HUDEP-2 (cell line): ENCODE measurements around the gene SND1.

Source experiments
- DNase-seq, 76 experiments: peaks; one replicate each; lab custom pipeline; 2025; ENCODE audit not compliant: unreplicated experiment in 76 of 76; lab: John Stamatoyannopoulos, UW

The SND1 gene

GRCh38 chr7:127858091-127858914 is 206.3 kb downstream of the SND1 start:
- DNase-seq = no peak

- DNase-seq = no peak
Measured at GRCh38 chr7:127858915-127859189, 206.9 kb downstream of the SND1 start.

- no peak for DNase-seq
Measured at GRCh38 chr7:127859330-127859729, 207.3 kb downstream of the SND1 start.

- no peak for DNase-seq
Measured at GRCh38 chr7:127862525-127862924, 210.5 kb downstream of the SND1 start.

GRCh38 chr7:127863082-127863481 is 211.1 kb downstream of the SND1 start:
- DNase-seq = no peak

- no peak for DNase-seq
Measured at GRCh38 chr7:127865466-127865865, 213.5 kb downstream of the SND1 start.

- DNase-seq = no peak
Measured at GRCh38 chr7:127870231-127870907, 218.4 kb downstream of the SND1 start.

- DNase-seq = no peak
Measured at GRCh38 chr7:127871226-127871625, 219.2 kb downstream of the SND1 start.

GRCh38 chr7:127872122-127872521 is 220.1 kb downstream of the SND1 start:
- no peak for DNase-seq

- no peak for DNase-seq
Measured at GRCh38 chr7:127873151-127873550, 221.2 kb downstream of the SND1 start.

- no peak for DNase-seq
Measured at GRCh38 chr7:127873715-127874636, 222.0 kb downstream of the SND1 start.

GRCh38 chr7:127874951-127875608 is 223.1 kb downstream of the SND1 start:
- no peak for DNase-seq

GRCh38 chr7:127876393-127876792 is 224.4 kb downstream of the SND1 start:
- DNase-seq = no peak

GRCh38 chr7:127877951-127878350 is 226.0 kb downstream of the SND1 start:
- no peak for DNase-seq

- DNase-seq = no peak
Measured at GRCh38 chr7:127878791-127879190, 226.8 kb downstream of the SND1 start.

- DNase-seq = no peak
Measured at GRCh38 chr7:127879436-127879835, 227.4 kb downstream of the SND1 start.

GRCh38 chr7:127879942-127880341 is 227.9 kb downstream of the SND1 start:
- DNase-seq = no peak

- DNase-seq = no peak
Measured at GRCh38 chr7:127880454-127880853, 228.5 kb downstream of the SND1 start.

GRCh38 chr7:127881564-127881963 is 229.6 kb downstream of the SND1 start:
- no peak for DNase-seq

GRCh38 chr7:127882313-127882920 is 230.4 kb downstream of the SND1 start:
- no peak for DNase-seq
